ENCODE measurements around the gene ATXN7. TPM values are rescaled to one million over a fixed set of nuclear protein-coding genes. Genes with fewer than 3 reads are reported as not detected.

Gene ATXN7
- polyA plus RNA-seq, 1 experiment: 15.0 TPM

- DNase-seq (ENCODE audit: low read depth): no peak
- POLR2A ChIA-PET: no interaction called here
- TF ChIP-seq CTCF (IDR thresholded peaks at IDR 0.05; ENCODE audit: insufficient read depth, low read depth, low read length): no peak
- no peaks in the 10 kb centered on the region for H3K27me3 ChIP-seq (ENCODE audit: control insufficient read depth, insufficient read depth, low read length)
- CTCF ChIA-PET: interaction anchor here (1.3 to 1.6 kb wide), 3 partner anchors 8 to 15 kb away, joined by 3 to 5 read pairs (median 4); partner anchors contain the start of genes ATXN7 and THOC7
- H3K36me3 ChIP-seq (ENCODE audit: control insufficient read depth, insufficient read depth, low read length): no peaks in the 10 kb centered on the region
- no peak overlapping the region for H3K4me3 ChIP-seq (ENCODE audit: low read depth, low read length)
Measured at GRCh38 chr3:63877737-63878393, 14.2 kb downstream of the ATXN7 start.

- no peak for DNase-seq (ENCODE audit: low read depth)
- POLR2A ChIA-PET: no interaction called here
- no peak for TF ChIP-seq CTCF (IDR thresholded peaks at IDR 0.05; ENCODE audit: insufficient read depth, low read depth, low read length)
- Histone ChIP-seq H3K4me3 (ENCODE audit: low read depth, low read length) (no peak overlapping the region), H3K36me3 (ENCODE audit: control insufficient read depth, insufficient read depth, low read length) (no peaks in the 10 kb centered on the region), H3K27me3 (ENCODE audit: control insufficient read depth, insufficient read depth, low read length) (no peaks in the 10 kb centered on the region)
- CTCF ChIA-PET: interaction anchor here (1.3 to 1.6 kb wide), 2 partner anchors 8 to 15 kb away, joined by 3 to 5 read pairs; partner anchors contain the start of genes ATXN7 and THOC7
Measured at GRCh38 chr3:63878394-63879060, 14.9 kb downstream of the ATXN7 start.

GRCh38 chr3:63880653-63881052 lies 17.0 kb downstream of the ATXN7 start:
- Histone ChIP-seq H3K4me3 (ENCODE audit: low read depth, low read length) (no peak overlapping the region), H3K36me3 (ENCODE audit: control insufficient read depth, insufficient read depth, low read length) (no peaks in the 10 kb centered on the region), H3K27me3 (ENCODE audit: control insufficient read depth, insufficient read depth, low read length) (no peaks in the 10 kb centered on the region)
- ChIA-PET CTCF (no interaction called here), POLR2A (no interaction called here)
- no peak for DNase-seq (ENCODE audit: low read depth)
- no peak for TF ChIP-seq CTCF (IDR thresholded peaks at IDR 0.05; ENCODE audit: insufficient read depth, low read depth, low read length)

GRCh38 chr3:63886858-63887257 lies 23.2 kb downstream of the ATXN7 start:
- ChIA-PET CTCF (interaction anchor here (1.5 kb wide), 1 partner anchor 9 kb away, joined by 5 read pairs; no protein-coding TSS in a partner anchor), POLR2A (no interaction called here)
- no peak for DNase-seq (ENCODE audit: low read depth)
- no peak overlapping the region for H3K4me3 ChIP-seq (ENCODE audit: low read depth, low read length)
- no peaks in the 10 kb centered on the region for H3K27me3 ChIP-seq (ENCODE audit: control insufficient read depth, insufficient read depth, low read length)
- TF ChIP-seq CTCF (IDR thresholded peaks at IDR 0.05; ENCODE audit: insufficient read depth, low read depth, low read length): no peak
- H3K36me3 ChIP-seq (ENCODE audit: control insufficient read depth, insufficient read depth, low read length): no peaks in the 10 kb centered on the region

- no peak for DNase-seq (ENCODE audit: low read depth)
- ChIA-PET CTCF (no interaction called here), POLR2A (no interaction called here)
- Histone ChIP-seq H3K27me3 (ENCODE audit: control insufficient read depth, insufficient read depth, low read length) (no peaks in the 10 kb centered on the region), H3K36me3 (ENCODE audit: control insufficient read depth, insufficient read depth, low read length) (no peaks in the 10 kb centered on the region), H3K4me3 (ENCODE audit: low read depth, low read length) (no peak overlapping the region)
- TF ChIP-seq CTCF (IDR thresholded peaks at IDR 0.05; ENCODE audit: insufficient read depth, low read depth, low read length): no peak
Measured at GRCh38 chr3:63891518-63891917, 27.9 kb downstream of the ATXN7 start.

Data from BJ (cell line).